ENCODE measurements around the gene KASH5.

The KASH5 gene

GRCh38 chr19:49422407-49423070 lies 34.5 kb downstream of the KASH5 start:
- DNase-seq, result peak; percentile 78

GRCh38 chr19:49423071-49423984 lies 35.3 kb downstream of the KASH5 start, which contains the start of gene PTH2:
PTH2 (minus strand) TSS chr19:49423441; CDS start chr19:49423339, 102 bp downstream.
- no peak for DNase-seq

DNA sequence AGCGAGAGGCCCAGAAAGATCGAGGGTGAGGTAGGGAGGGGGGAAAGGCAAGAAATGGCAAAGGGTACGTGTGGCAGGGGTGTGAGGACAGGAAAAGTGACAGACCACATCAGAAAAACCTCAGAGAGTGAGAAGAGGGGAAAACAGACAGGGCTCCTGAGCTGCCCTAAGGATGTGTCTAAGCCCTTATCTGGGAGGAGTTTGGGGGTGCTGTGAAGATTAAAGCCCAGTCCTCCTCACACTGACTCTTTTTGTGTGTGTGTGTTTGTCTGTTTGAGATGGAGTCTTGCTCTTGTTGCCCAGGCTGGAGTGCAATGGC lies 35.9 kb downstream of the KASH5 start:
- no peak for DNase-seq

- no peak for DNase-seq
Measured at GRCh38 chr19:49425178-49425577, 37.1 kb downstream of the KASH5 start, which contains the start of gene GFY. GFY (plus strand) TSS chr19:49425388; CDS start chr19:49426431, 1,043 bp downstream.

- no peak for DNase-seq
Measured at GRCh38 chr19:49425922-49426592, 38.0 kb downstream of the KASH5 start.

GRCh38 chr19:49427339-49427738 lies 39.3 kb downstream of the KASH5 start:
- no peak for DNase-seq

- DNase-seq, result peak; percentile 75
Measured at GRCh38 chr19:49427855-49428546, 40.0 kb downstream of the KASH5 start.

- DNase-seq, result no peak
Measured at GRCh38 chr19:49428547-49429451, 40.8 kb downstream of the KASH5 start.

DNA sequence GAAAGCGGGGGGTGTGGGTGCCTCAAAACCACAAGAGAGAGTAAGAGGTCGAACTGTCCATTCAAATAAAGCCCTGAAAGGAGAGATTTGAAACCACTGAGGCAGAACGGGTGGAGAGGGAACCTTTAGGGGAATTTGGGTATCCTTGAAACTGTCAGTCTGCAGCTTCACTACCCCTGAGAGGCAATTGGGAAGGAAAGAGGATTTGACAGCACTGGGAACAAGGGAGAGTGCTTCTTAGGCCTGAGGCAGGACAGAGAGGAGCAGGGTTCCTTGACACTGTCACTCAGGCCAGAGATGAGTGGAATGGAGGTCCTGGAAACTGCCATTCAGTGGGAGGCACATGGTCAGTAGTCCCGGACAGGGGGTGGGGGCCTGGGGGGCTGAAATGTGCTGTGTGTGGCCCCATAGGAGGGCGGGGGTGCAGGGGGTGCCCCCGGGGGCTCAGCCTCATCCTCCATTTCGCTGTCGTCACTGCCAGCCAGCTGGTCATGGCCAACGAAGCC lies 42.2 kb downstream of the KASH5 start:
- no peak for DNase-seq

GRCh38 chr19:49430678-49431329 lies 42.8 kb downstream of the KASH5 start:
- DNase-seq, result no peak

DNA sequence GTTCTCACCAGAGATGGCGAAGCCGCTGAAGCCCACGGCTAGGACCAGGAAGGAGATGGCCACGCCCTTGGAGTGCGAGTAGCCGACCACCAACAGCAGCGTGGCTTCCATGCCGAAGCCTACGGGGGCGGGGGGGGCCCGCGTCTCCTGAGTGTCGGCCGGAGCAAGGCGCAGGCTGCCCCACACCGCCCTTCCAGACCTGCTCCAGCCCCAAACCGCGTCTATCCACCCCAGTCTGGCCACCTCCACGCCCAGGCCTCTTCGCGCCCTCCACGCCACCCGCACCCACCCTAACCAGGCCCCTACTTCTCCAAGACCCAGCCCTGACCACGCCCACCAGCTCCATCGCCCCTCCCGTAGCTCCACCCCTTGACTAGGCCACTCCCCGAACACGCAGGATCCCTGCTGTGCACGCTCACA lies 43.3 kb downstream of the KASH5 start:
- no peak for DNase-seq

DNA sequence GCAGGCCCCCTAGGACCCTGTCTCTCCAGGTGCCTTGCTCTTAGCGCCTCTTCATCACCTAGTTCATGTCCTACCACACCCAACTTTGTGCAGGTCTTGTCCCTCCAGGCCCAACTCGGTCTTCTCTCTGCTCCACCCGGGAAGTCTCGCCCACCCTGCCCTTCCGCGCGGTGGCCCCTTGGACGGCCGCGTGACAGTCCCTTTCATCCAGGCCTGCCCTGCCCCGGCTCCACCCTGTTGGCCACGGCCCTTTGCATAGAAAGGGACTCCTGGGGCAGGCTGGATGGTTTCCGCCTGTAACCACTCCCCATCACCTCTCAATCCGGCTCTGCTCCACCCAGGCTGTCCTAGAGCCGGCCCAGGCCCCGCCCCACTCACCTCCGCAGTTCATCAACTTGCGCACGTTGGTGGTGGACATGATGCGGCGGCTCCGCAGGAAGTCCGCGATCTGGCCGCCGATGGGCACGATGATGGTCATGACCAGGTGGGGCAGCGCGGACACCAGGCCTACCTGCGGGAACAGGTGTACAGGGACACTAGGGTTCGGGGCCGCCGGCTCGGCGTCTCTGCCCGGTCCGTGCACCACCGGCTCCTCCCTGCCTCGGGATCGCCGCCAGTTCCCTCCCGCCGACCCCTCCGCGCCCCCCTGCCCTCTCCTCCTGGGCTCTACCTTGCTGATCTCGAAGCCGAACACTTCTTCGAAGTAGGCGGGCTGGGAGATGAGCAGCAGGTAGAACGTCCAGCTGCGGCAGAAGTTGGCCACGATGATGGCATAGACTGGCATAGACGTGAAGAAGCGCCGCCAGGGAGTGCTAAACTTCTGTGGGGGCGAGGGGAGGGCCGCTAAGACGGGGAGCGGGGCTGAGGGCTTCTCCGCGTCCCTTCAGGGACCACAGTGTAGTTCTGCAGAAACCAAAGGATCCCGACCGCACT lies 44.4 kb downstream of the KASH5 start:
- DNase-seq, result peak; percentile 73

- DNase-seq, result no peak
Measured at GRCh38 chr19:49433240-49433901, 45.3 kb downstream of the KASH5 start.

GRCh38 chr19:49434907-49435583 lies 47.0 kb downstream of the KASH5 start:
- DNase-seq, result no peak

GRCh38 chr19:49435670-49436069 lies 47.6 kb downstream of the KASH5 start:
- no peak for DNase-seq

DNA sequence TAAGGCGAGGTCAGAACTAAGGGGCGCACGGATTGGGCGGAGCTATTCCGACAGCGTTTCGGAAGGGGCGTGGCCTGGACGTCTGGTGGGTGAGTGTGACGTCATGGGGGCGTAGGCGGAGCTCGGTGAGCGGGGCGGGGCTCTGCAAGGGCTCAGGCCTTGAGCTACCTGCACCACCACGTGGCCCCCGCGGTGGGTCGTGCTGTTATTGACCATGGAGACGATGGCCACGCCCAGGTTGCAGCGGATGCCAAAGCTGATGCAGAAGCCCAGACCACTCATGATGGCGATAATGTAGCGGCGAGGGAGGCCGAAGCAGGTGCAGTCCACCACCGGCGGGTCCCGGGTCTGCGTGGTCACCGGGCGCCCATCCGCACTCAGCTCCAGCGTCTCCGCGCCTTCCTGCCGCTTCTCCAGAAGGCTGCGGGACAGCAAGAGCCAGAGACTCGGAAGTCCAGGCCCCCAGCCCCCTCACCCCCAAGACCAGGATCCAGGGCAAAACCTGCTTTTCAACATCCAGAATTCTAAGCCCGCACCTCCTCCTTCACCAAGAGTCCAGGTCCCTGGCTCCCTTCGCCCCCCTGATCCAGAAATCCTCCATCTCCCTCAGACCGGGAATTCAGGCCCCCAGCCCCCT lies 48.5 kb downstream of the KASH5 start:
- peak; percentile 81 for DNase-seq

- DNase-seq, result no peak
Measured at GRCh38 chr19:49437231-49437630, 49.2 kb downstream of the KASH5 start.

GRCh38 chr19:49438261-49438660 lies 50.2 kb downstream of the KASH5 start:
- no peak for DNase-seq
